Thyroid gland (tissue), 4 donors: Measurements from ENCODE around the gene SPOCK1.

Experiments used
- POLR2A ChIP-seq, 2 donors: fragments of 450-650 bp; IDR thresholded peaks; one replicate each; pipeline ENCODE4 v1.6.1; 2017; ENCODE audit warnings: antibody characterized with exemption in 2 of 2, mild to moderate bottlenecking in 2 of 2, moderate library complexity in 1 of 2
- TF ChIP-seq, protein P1 (sequence below), 6 experiments: fragments of 200-600 bp in 3 of 6; fragments of 450-650 bp in 3 of 6; sonication (generic) in 3 of 6; IDR thresholded peaks; one replicate each; pipeline ENCODE4 v1.5.1; 2016 to 2019; ENCODE audit warnings: antibody characterized with exemption in 6 of 6, mild to moderate bottlenecking in 2 of 6, inconsistent platforms in 1 of 6, moderate library complexity in 1 of 6

DNA sequence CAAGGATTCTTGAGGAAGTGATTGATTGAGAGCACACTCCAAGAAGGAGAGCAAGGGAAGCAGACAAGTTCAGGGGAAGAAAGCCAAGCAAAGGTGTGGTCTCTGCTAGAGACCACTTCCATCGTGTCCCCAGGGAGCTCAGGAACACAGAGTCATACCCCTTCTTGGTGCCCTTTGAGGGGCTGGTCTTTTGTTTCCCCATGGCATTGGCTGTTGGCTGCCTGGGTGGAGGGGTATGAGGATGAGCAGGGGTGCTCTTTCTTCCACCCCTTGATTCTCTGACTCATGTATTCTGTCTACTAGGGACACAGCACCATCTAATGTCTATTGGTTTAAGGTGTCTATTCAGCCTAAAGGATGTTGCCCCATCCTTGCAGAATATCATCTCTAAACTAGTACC is 11.5 kb upstream of the SPOCK1 start:
- TF ChIP-seq, protein P1, sequence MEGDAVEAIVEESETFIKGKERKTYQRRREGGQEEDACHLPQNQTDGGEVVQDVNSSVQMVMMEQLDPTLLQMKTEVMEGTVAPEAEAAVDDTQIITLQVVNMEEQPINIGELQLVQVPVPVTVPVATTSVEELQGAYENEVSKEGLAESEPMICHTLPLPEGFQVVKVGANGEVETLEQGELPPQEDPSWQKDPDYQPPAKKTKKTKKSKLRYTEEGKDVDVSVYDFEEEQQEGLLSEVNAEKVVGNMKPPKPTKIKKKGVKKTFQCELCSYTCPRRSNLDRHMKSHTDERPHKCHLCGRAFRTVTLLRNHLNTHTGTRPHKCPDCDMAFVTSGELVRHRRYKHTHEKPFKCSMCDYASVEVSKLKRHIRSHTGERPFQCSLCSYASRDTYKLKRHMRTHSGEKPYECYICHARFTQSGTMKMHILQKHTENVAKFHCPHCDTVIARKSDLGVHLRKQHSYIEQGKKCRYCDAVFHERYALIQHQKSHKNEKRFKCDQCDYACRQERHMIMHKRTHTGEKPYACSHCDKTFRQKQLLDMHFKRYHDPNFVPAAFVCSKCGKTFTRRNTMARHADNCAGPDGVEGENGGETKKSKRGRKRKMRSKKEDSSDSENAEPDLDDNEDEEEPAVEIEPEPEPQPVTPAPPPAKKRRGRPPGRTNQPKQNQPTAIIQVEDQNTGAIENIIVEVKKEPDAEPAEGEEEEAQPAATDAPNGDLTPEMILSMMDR (IDR thresholded peaks at IDR 0.05) = no peak
- TF ChIP-seq POLR2A (IDR thresholded peaks at IDR 0.05) = no peak
